ENCODE data around the gene TMEM131.

DNA sequence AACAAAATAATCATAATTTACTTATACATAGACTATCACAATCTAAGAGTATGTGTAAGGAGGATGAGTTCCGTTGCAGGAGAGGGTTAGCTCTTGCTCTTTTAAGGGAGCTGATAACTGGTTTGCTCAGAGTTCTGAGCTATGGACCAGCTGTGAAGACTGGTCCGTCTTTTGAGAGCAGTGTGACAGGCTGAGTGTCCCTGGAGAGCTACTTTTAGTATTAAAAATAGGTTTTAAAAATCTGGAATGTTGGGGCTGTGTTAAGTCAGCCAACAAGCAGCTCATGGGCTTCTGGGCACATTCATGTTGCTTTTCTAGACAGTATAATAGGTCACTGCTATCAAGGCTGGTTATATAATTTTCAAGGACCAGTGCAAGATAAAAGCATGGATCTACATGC, 41.5 kb upstream of the TMEM131 start:
- TF ChIP-seq, protein P1, sequence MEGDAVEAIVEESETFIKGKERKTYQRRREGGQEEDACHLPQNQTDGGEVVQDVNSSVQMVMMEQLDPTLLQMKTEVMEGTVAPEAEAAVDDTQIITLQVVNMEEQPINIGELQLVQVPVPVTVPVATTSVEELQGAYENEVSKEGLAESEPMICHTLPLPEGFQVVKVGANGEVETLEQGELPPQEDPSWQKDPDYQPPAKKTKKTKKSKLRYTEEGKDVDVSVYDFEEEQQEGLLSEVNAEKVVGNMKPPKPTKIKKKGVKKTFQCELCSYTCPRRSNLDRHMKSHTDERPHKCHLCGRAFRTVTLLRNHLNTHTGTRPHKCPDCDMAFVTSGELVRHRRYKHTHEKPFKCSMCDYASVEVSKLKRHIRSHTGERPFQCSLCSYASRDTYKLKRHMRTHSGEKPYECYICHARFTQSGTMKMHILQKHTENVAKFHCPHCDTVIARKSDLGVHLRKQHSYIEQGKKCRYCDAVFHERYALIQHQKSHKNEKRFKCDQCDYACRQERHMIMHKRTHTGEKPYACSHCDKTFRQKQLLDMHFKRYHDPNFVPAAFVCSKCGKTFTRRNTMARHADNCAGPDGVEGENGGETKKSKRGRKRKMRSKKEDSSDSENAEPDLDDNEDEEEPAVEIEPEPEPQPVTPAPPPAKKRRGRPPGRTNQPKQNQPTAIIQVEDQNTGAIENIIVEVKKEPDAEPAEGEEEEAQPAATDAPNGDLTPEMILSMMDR (tag by site-specific recombination; IDR thresholded peaks at IDR 0.05) = no peak
- TF ChIP-seq ZBTB21 (tag by site-specific recombination; IDR thresholded peaks at IDR 0.05) (no peak), ZSCAN30 (tag by site-specific recombination; IDR thresholded peaks at IDR 0.05) (no peak), ZNF747 (tag by site-specific recombination; IDR thresholded peaks at IDR 0.05) (no peak)
- TF ChIP-seq, protein P2, sequence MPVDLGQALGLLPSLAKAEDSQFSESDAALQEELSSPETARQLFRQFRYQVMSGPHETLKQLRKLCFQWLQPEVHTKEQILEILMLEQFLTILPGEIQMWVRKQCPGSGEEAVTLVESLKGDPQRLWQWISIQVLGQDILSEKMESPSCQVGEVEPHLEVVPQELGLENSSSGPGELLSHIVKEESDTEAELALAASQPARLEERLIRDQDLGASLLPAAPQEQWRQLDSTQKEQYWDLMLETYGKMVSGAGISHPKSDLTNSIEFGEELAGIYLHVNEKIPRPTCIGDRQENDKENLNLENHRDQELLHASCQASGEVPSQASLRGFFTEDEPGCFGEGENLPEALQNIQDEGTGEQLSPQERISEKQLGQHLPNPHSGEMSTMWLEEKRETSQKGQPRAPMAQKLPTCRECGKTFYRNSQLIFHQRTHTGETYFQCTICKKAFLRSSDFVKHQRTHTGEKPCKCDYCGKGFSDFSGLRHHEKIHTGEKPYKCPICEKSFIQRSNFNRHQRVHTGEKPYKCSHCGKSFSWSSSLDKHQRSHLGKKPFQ (tag by site-specific recombination; IDR thresholded peaks at IDR 0.05) = no peak
- TF ChIP-seq, protein P3, sequence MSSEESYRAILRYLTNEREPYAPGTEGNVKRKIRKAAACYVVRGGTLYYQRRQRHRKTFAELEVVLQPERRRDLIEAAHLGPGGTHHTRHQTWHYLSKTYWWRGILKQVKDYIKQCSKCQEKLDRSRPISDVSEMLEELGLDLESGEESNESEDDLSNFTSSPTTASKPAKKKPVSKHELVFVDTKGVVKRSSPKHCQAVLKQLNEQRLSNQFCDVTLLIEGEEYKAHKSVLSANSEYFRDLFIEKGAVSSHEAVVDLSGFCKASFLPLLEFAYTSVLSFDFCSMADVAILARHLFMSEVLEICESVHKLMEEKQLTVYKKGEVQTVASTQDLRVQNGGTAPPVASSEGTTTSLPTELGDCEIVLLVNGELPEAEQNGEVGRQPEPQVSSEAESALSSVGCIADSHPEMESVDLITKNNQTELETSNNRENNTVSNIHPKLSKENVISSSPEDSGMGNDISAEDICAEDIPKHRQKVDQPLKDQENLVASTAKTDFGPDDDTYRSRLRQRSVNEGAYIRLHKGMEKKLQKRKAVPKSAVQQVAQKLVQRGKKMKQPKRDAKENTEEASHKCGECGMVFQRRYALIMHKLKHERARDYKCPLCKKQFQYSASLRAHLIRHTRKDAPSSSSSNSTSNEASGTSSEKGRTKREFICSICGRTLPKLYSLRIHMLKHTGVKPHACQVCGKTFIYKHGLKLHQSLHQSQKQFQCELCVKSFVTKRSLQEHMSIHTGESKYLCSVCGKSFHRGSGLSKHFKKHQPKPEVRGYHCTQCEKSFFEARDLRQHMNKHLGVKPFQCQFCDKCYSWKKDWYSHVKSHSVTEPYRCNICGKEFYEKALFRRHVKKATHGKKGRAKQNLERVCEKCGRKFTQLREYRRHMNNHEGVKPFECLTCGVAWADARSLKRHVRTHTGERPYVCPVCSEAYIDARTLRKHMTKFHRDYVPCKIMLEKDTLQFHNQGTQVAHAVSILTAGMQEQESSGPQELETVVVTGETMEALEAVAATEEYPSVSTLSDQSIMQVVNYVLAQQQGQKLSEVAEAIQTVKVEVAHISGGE (tag by site-specific recombination; conservative IDR thresholded peaks at IDR 0.05; ENCODE audit: low read depth) = no peak
- TF ChIP-seq, protein P4, sequence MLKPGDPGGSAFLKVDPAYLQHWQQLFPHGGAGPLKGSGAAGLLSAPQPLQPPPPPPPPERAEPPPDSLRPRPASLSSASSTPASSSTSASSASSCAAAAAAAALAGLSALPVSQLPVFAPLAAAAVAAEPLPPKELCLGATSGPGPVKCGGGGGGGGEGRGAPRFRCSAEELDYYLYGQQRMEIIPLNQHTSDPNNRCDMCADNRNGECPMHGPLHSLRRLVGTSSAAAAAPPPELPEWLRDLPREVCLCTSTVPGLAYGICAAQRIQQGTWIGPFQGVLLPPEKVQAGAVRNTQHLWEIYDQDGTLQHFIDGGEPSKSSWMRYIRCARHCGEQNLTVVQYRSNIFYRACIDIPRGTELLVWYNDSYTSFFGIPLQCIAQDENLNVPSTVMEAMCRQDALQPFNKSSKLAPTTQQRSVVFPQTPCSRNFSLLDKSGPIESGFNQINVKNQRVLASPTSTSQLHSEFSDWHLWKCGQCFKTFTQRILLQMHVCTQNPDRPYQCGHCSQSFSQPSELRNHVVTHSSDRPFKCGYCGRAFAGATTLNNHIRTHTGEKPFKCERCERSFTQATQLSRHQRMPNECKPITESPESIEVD (tag by site-specific recombination; IDR thresholded peaks at IDR 0.05) = no peak
- TF ChIP-seq, protein P5, sequence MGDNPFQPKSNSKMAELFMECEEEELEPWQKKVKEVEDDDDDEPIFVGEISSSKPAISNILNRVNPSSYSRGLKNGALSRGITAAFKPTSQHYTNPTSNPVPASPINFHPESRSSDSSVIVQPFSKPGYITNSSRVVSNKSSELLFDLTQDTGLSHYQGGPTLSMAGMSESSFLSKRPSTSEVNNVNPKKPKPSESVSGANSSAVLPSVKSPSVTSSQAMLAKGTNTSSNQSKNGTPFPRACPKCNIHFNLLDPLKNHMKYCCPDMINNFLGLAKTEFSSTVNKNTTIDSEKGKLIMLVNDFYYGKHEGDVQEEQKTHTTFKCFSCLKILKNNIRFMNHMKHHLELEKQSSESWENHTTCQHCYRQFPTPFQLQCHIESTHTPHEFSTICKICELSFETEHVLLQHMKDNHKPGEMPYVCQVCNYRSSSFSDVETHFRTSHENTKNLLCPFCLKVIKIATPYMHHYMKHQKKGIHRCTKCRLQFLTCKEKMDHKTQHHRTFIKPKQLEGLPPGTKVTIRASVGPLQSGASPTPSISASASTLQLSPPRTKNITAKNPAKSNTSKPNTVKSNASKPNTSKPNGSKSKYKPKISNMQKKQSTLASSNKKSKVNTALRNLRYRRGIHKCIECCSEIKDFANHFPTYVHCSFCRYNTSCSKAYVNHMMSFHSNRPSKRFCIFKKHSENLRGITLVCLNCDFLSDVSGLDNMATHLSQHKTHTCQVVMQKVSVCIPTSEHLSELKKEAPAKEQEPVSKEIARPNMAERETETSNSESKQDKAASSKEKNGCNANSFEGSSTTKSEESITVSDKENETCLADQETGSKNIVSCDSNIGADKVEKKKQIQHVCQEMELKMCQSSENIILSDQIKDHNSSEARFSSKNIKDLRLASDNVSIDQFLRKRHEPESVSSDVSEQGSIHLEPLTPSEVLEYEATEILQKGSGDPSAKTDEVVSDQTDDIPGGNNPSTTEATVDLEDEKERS (tag by site-specific recombination; IDR thresholded peaks at IDR 0.05) = no peak
- TF ChIP-seq, protein P6, sequence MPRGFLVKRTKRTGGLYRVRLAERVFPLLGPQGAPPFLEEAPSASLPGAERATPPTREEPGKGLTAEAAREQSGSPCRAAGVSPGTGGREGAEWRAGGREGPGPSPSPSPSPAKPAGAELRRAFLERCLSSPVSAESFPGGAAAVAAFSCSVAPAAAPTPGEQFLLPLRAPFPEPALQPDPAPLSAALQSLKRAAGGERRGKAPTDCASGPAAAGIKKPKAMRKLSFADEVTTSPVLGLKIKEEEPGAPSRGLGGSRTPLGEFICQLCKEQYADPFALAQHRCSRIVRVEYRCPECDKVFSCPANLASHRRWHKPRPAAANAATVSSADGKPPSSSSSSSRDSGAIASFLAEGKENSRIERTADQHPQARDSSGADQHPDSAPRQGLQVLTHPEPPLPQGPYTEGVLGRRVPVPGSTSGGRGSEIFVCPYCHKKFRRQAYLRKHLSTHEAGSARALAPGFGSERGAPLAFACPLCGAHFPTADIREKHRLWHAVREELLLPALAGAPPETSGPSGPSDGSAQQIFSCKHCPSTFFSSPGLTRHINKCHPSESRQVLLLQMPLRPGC (tag by site-specific recombination; IDR thresholded peaks at IDR 0.05) = no peak

All from HEK293 (cell line).